ENCODE data around the gene CUL1.

CUL1 gene

GRCh38 chr7:148789220-148789619 is 90.5 kb downstream of the CUL1 start:
- H3K4me3 ChIP-seq (replicated peaks in 1 of 2; ENCODE audit: low read depth in 2 of 2, low read length in 2 of 2): no peak overlapping the region
- TF ChIP-seq CTCF (IDR thresholded peaks at IDR 0.05; ENCODE audit: low read depth, low read length): no peak
- DNase-seq (ENCODE audit: low read depth in 2 of 2): no peak

- H3K4me3 ChIP-seq (replicated peaks in 1 of 2; ENCODE audit: low read depth in 2 of 2, low read length in 2 of 2): no peak overlapping the region
- TF ChIP-seq CTCF (IDR thresholded peaks at IDR 0.05; ENCODE audit: low read depth, low read length): no peak
- DNase-seq (ENCODE audit: low read depth in 2 of 2): no peak
Observed at GRCh38 chr7:148790131-148790726, 91.5 kb downstream of the CUL1 start.

DNA sequence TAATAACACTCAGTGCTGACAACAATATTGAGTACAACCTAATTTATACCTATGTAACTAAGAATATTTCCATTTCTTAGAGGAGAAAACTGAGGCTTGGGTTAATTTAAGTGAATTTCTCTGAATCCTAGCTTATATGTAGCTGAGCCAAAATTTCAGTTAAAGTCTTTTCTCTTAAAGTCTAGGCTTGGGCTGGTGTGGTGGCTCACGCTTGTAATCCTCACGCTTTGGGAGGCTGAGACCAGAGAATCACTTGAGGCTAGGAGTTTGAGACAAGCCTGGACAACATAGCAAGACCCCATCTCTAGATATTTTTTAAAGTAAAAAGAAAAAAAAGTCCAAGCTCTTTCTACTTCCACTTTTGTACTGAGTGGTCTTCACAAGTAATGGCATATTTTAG is 92.1 kb downstream of the CUL1 start:
- no peak overlapping the region for H3K4me3 ChIP-seq (replicated peaks in 1 of 2; ENCODE audit: low read depth in 2 of 2, low read length in 2 of 2)
- no peak for TF ChIP-seq CTCF (IDR thresholded peaks at IDR 0.05; ENCODE audit: low read depth, low read length)
- no peak for DNase-seq (ENCODE audit: low read depth in 2 of 2)

DNA sequence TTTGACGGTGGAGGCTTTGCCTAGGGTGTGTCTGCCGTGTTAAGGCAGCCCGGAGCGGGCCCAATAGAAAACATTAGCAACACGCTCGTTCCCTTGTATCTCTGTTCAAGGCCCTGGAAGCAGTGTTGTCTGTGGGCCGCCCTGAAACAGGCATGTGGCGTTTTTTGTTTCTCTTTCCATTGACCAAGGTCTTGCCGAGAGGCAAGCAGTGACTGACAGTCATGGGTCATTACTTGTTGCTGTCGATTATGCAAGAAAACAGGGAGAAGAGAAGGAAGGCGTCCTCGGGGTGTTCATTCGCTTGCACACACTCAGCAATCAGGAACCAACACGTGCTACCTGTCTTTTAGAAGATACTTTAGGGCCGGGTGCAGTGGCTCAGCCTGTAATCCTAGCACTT is 92.8 kb downstream of the CUL1 start:
- no peak for TF ChIP-seq CTCF (IDR thresholded peaks at IDR 0.05; ENCODE audit: low read depth, low read length)
- H3K4me3 ChIP-seq (replicated peaks in 1 of 2; ENCODE audit: low read depth in 2 of 2, low read length in 2 of 2): no peak overlapping the region

DNA sequence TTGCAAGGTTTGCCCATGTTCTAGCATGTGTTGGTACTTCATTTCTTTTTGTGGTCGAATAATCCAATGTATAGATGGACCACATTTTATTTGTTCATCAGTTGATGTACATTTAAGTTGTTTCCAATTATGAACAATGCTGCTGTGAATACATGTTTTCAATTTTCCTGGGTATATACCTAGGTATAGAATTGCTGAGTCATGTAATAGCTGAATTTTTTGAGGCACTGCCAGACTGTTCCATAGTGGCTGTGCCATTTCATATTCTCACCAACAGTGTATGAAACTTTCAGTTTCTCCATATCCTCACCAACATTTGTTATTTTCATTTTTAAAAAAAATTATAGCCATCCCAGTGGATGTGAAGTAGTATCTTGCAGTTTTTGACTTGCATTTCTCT is 94.9 kb downstream of the CUL1 start:
- no peak for TF ChIP-seq CTCF (IDR thresholded peaks at IDR 0.05; ENCODE audit: low read depth, low read length)
- peak in 1 of 2 donors; percentile 8 for DNase-seq (ENCODE audit: low read depth in 2 of 2)
- no peak overlapping the region for H3K4me3 ChIP-seq (replicated peaks in 1 of 2; ENCODE audit: low read depth in 2 of 2, low read length in 2 of 2)

More for the DNA sequence above, 92.8 kb downstream of the CUL1 start:
- DNase-seq (ENCODE audit: low read depth in 2 of 2): no peak

GRCh38 chr7:148794476-148794875 is 95.8 kb downstream of the CUL1 start:
- DNase-seq (ENCODE audit: low read depth in 2 of 2): no peak
- H3K4me3 ChIP-seq (replicated peaks in 1 of 2; ENCODE audit: low read depth in 2 of 2, low read length in 2 of 2): no peak overlapping the region
- TF ChIP-seq CTCF (IDR thresholded peaks at IDR 0.05; ENCODE audit: low read depth, low read length): no peak

- DNase-seq (ENCODE audit: low read depth in 2 of 2): no peak
- no peak for TF ChIP-seq CTCF (IDR thresholded peaks at IDR 0.05; ENCODE audit: low read depth, low read length)
- H3K4me3 ChIP-seq (replicated peaks in 1 of 2; ENCODE audit: low read depth in 2 of 2, low read length in 2 of 2): no peak overlapping the region
Observed at GRCh38 chr7:148796841-148797240, 98.1 kb downstream of the CUL1 start.

All from cardiac fibroblast (primary cell).